HepG2 (cell line): ENCODE data around the gene MLC1. TPM values are rescaled to one million over a fixed set of nuclear protein-coding genes. Genes with fewer than 3 reads are reported as not detected.

ENCODE experiments used
- ATAC-seq: fragments of 200-7000 bp; cut with Tn5 transposase; 3 replicates; pipeline ENCODE4 v1.9.1; 2020; ENCODE audit warnings: mild to moderate bottlenecking, moderate library complexity
- BruUV-seq: library from RNA; stranded (reverse); fragments of 400-500 nt; replicated peaks from 2 replicates; lab custom pipeline; 2021; lab: Mats Ljungman, UMichigan
- CTCF ChIA-PET: fragments of 300-600 bp; formaldehyde crosslinking; extraction: SDS; loops from one replicate; lab custom pipeline; 2021; ENCODE audit warnings: low total read pairs, inconsistent platforms, low intra/inter-chr PET ratio; lab: Yijun Ruan, JAX
- POLR2A ChIA-PET: fragments of 350-600 bp; sonication (Branson Sonifier 250); formaldehyde crosslinking; loops from one replicate; lab custom pipeline; 2020; ENCODE audit warnings: antibody characterized with exemption, inconsistent platforms; lab: Yijun Ruan, JAX
- DNase-seq: peaks from one replicate; pipeline ENCODE4 v3.0.0-alpha.2; 2015; ENCODE audit warnings: low spot score
- FAIRE-seq: peaks from 3 replicates; lab custom pipeline; 2011; peaks lifted over from hg19 to GRCh38; lab: Jason Lieb, UNC
- H2AFZ ChIP-seq: one replicate; pipeline ENCODE4 v1.6.1; 2011; ENCODE audit warnings: low read length, inconsistent platforms
- H3K27ac ChIP-seq: fragments of 300-600 bp; 3 replicates; pipeline ENCODE4 v1.8.0; 2011; ENCODE audit warnings: mixed run types, mild to moderate bottlenecking, mixed read lengths, low read length, inconsistent platforms; ENCODE audit not compliant: insufficient read depth; ENCODE audit errors: extremely low read length
- H3K27me3 ChIP-seq, 2 experiments: fragments of 200-600 bp in 1 of 2; 2 replicates in 1 of 2; 3 replicates in 1 of 2; pipeline versions ENCODE4 v1.6.0 to v1.8.0; 2011; ENCODE audit warnings: low read length in 2 of 2, mild to moderate bottlenecking in 2 of 2, moderate library complexity in 2 of 2, inconsistent platforms in 1 of 2; ENCODE audit not compliant: insufficient read depth in 2 of 2, control insufficient read depth in 1 of 2
- H3K36me3 ChIP-seq, 2 experiments: fragments of 200-600 bp in 1 of 2; replicated peaks in 1 of 2; 2 replicates in 1 of 2; 3 replicates in 1 of 2; pipeline versions ENCODE4 v1.5.1 to v1.8.0; 2011; ENCODE audit warnings: low read length in 2 of 2, inconsistent platforms in 1 of 2; ENCODE audit not compliant: insufficient read depth in 2 of 2, control insufficient read depth in 1 of 2
- H3K4me1 ChIP-seq: 2 replicates; pipeline ENCODE4 v1.5.1; 2012; ENCODE audit warnings: low read length, inconsistent platforms; ENCODE audit not compliant: insufficient read depth
- H3K4me2 ChIP-seq: 2 replicates; pipeline ENCODE4 v1.6.0; 2011; ENCODE audit warnings: low read depth, low read length, inconsistent platforms
- H3K4me3 ChIP-seq, 3 experiments: fragments of 200-600 bp in 1 of 3; sonication (generic), shearing (Covaris generic) in 1 of 3; replicated peaks in 1 of 3; 2 replicates each; pipeline ENCODE4 v1.5.1; 2011 to 2016; ENCODE audit warnings: low read length in 3 of 3, inconsistent platforms in 2 of 3, low read depth in 2 of 3, mild to moderate bottlenecking in 2 of 3, control low read depth in 1 of 3, mixed read lengths in 1 of 3; ENCODE audit not compliant: insufficient read depth in 1 of 3
- H3K79me2 ChIP-seq: one replicate; pipeline ENCODE4 v1.6.1; 2011; ENCODE audit warnings: low read length, inconsistent platforms; ENCODE audit not compliant: insufficient read depth
- H3K9ac ChIP-seq: 2 replicates; pipeline ENCODE4 v1.6.0; 2011; ENCODE audit warnings: mild to moderate bottlenecking, low read depth, low read length, inconsistent platforms; ENCODE audit not compliant: insufficient read depth
- H3K9me3 ChIP-seq: 2 replicates; pipeline ENCODE4 v1.5.1; 2012; ENCODE audit warnings: mild to moderate bottlenecking, low read length
- H4K20me1 ChIP-seq: 2 replicates; pipeline ENCODE4 v1.6.0; 2011; ENCODE audit warnings: inconsistent platforms, mild to moderate bottlenecking, low read length, moderate library complexity; ENCODE audit not compliant: insufficient read depth
- CREBL2 ChIP-seq: sonication (generic); formaldehyde crosslinking; IDR thresholded peaks from 2 replicates; pipeline ENCODE4 v1.8.1; 2023; ENCODE audit warnings: missing genetic modification reagents, mild to moderate bottlenecking, borderline replicate concordance
- FOSL1 ChIP-seq: sonication (generic); formaldehyde crosslinking; IDR thresholded peaks from 2 replicates; pipeline ENCODE4 v1.9.0; 2021; ENCODE audit warnings: missing genetic modification reagents, borderline replicate concordance
- MEF2D ChIP-seq: sonication (generic); formaldehyde crosslinking; IDR thresholded peaks from 2 replicates; pipeline ENCODE4 v1.5.1; 2020; ENCODE audit warnings: mild to moderate bottlenecking, missing genetic modification reagents
- MXD1 ChIP-seq: sonication (generic); formaldehyde crosslinking; IDR thresholded peaks from 2 replicates; pipeline ENCODE4 v1.4.0; 2020; ENCODE audit warnings: mild to moderate bottlenecking, missing genetic modification reagents
- NFE2L1 ChIP-seq: sonication (generic); formaldehyde crosslinking; IDR thresholded peaks from 2 replicates; pipeline ENCODE4 v1.4.0; 2020; ENCODE audit warnings: missing genetic modification reagents, mild to moderate bottlenecking, borderline replicate concordance
- SMC3 ChIP-seq: IDR thresholded peaks from 2 replicates; pipeline ENCODE4 v1.6.1; 2011; ENCODE audit warnings: low read length, improper control_type of control experiment
- STAG1 ChIP-seq: sonication (generic); formaldehyde crosslinking; IDR thresholded peaks from 2 replicates; pipeline ENCODE4 v1.4.0; 2020; ENCODE audit warnings: missing genetic modification reagents
- TBX2 ChIP-seq: sonication (generic); formaldehyde crosslinking; IDR thresholded peaks from 2 replicates; pipeline ENCODE4 v1.5.0; 2020; ENCODE audit warnings: missing genetic modification reagents, mild to moderate bottlenecking, borderline replicate concordance
- TCF7L2 ChIP-seq: IDR thresholded peaks from 2 replicates; pipeline ENCODE4 v1.6.1; 2011; ENCODE audit warnings: mild to moderate bottlenecking, low read depth, low read length, moderate library complexity
- TFAP4 ChIP-seq: sonication (generic); IDR thresholded peaks from 2 replicates; pipeline ENCODE4 v1.6.1; 2016; ENCODE audit warnings: low read depth, borderline replicate concordance
- ZNF883 ChIP-seq: sonication (generic); formaldehyde crosslinking; IDR thresholded peaks from 2 replicates; pipeline ENCODE4 v1.5.1; 2020; ENCODE audit warnings: mild to moderate bottlenecking, missing genetic modification reagents; ENCODE audit errors: not compliant biosample characterization
- ZSCAN22 ChIP-seq: sonication (generic); formaldehyde crosslinking; IDR thresholded peaks from 2 replicates; pipeline ENCODE4 v1.4.0; 2020; ENCODE audit warnings: mild to moderate bottlenecking, missing genetic modification reagents
- WGBS: methylation state at CpG from one replicate; pipeline ENCODE4 v1.1.6; 2017; ENCODE audit warnings: low lambda C conversion rate; 5-methylcytosine and 5-hydroxymethylcytosine counted together
- in situ Hi-C: cut with HindIII; loops from 2 replicates; pipeline ENCODE4 v1.10.0; 2017; ENCODE audit warnings: low pct_unique_long_range_greater_than_20kb; ENCODE audit not compliant: extremely low pct_ligation_motif_present
- intact Hi-C: fragments of 100-400 bp; cut with micrococcal nuclease; formaldehyde crosslinking; loops from one replicate; pipeline ENCODE4 v1.10.0; 2022; ENCODE audit not compliant: unreplicated experiment
- polyA plus RNA-seq, 8 experiments: library from polyadenylated mRNA; depleted of rRNA in 3 of 8; stranded (reverse) in 7 of 8; unstranded in 1 of 8; fragments of >200 nt; fragmentation: Illumina TruSeq in 4 of 8; extraction: Trizol in 4 of 8; gene quantifications; 2 replicates each; pipeline versions ENCODE4 v1.2.1 to v1.2.3, GENCODE V29; 2011 to 2016; ENCODE audit warnings: low read depth in 4 of 8, missing spikeins in 1 of 8, mixed read lengths in 1 of 8; ENCODE audit not compliant: insufficient read depth in 1 of 8
- total RNA-seq, 5 experiments: library from RNA; depleted of rRNA; stranded (reverse); fragments of >200 nt; fragmentation: Illumina TruSeq; extraction: Trizol; gene quantifications; 2 replicates each; pipeline ENCODE4 v1.2.3, GENCODE V29; 2016; ENCODE audit warnings: low read depth in 1 of 5
- TF ChIP-seq, protein P1 (sequence below): sonication (generic); formaldehyde crosslinking; IDR thresholded peaks from 2 replicates; pipeline ENCODE4 v1.5.0; 2020; ENCODE audit warnings: mild to moderate bottlenecking, missing genetic modification reagents, moderate library complexity
- TF ChIP-seq, protein P2 (sequence below): sonication (generic); formaldehyde crosslinking; IDR thresholded peaks from 2 replicates; pipeline ENCODE4 v1.5.0; 2020; ENCODE audit warnings: mild to moderate bottlenecking, missing genetic modification reagents

Gene MLC1
- total and polyA plus RNA-seq, 2 of the 13 experiments (the other 11 are each of a cell fraction or from before 2014, with no cell fraction given), result not detected

- intact Hi-C loops, result no loop called here
- TF ChIP-seq FOSL1 (CRISPR knock-in tag) (no peak), NFE2L1 (CRISPR knock-in tag) (no peak), CREBL2 (no peak), TFAP4 (peak; percentile 24; the same call in 1 of the 2 replicates), SMC3 (no peak), STAG1 (CRISPR knock-in tag) (peak; percentile 60), TBX2 (CRISPR knock-in tag) (no peak), ZSCAN22 (CRISPR knock-in tag) (peak; percentile 99), TCF7L2 (no peak), MEF2D (no peak), MXD1 (CRISPR knock-in tag) (no peak), ZNF883 (CRISPR knock-in tag) (no peak)
- TF ChIP-seq, protein P1, sequence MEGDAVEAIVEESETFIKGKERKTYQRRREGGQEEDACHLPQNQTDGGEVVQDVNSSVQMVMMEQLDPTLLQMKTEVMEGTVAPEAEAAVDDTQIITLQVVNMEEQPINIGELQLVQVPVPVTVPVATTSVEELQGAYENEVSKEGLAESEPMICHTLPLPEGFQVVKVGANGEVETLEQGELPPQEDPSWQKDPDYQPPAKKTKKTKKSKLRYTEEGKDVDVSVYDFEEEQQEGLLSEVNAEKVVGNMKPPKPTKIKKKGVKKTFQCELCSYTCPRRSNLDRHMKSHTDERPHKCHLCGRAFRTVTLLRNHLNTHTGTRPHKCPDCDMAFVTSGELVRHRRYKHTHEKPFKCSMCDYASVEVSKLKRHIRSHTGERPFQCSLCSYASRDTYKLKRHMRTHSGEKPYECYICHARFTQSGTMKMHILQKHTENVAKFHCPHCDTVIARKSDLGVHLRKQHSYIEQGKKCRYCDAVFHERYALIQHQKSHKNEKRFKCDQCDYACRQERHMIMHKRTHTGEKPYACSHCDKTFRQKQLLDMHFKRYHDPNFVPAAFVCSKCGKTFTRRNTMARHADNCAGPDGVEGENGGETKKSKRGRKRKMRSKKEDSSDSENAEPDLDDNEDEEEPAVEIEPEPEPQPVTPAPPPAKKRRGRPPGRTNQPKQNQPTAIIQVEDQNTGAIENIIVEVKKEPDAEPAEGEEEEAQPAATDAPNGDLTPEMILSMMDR (CRISPR knock-in tag), result peak; percentile 59
- TF ChIP-seq, protein P2, sequence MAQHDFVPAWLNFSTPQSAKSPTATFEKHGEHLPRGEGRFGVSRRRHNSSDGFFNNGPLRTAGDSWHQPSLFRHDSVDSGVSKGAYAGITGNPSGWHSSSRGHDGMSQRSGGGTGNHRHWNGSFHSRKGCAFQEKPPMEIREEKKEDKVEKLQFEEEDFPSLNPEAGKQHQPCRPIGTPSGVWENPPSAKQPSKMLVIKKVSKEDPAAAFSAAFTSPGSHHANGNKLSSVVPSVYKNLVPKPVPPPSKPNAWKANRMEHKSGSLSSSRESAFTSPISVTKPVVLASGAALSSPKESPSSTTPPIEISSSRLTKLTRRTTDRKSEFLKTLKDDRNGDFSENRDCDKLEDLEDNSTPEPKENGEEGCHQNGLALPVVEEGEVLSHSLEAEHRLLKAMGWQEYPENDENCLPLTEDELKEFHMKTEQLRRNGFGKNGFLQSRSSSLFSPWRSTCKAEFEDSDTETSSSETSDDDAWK (CRISPR knock-in tag), result no peak
These were observed 72.7 kb downstream of the MLC1 start, which contains the start of gene IL17REL for GRCh38 chr22:50012211-50013181. Gene IL17REL (minus strand): TSS chr22:50012765. CDS start chr22:50012646, 119 bp downstream.

More at GRCh38 chr22:50012211-50013181, 72.7 kb downstream of the MLC1 start, which contains the start of gene IL17REL:
- BruUV-seq, result no TSS peak
- no peaks in the 10 kb centered on the region for H3K9me3 ChIP-seq
- H4K20me1 ChIP-seq, result no peaks in the 10 kb centered on the region
- CTCF ChIA-PET, result interaction anchor here (1.0 to 1.5 kb wide), 2 partner anchors 11 to 83 kb away, joined by 3 read pairs; no protein-coding TSS in a partner anchor
- no peak within 1 kb of the TSS for H3K9ac ChIP-seq
- H3K4me2 ChIP-seq, result no peak within 1 kb of the TSS
- H3K27me3 ChIP-seq, result peaks cover 24 to 73% of the 10 kb centered on the region in 2 experiments
- no peak within 1 kb of the TSS for H2AFZ ChIP-seq
- POLR2A ChIA-PET, result no interaction called here
- FAIRE-seq (no peak), ATAC-seq (peak; percentile 64), DNase-seq (no peak)
- WGBS, result 41% methylated on average over 3 of the region's 29 CpGs
- no peak within 1 kb of the TSS for H3K4me3 ChIP-seq
- no peaks in the 10 kb centered on the region for H3K36me3 ChIP-seq
- H3K27ac ChIP-seq, result no peak within 1 kb of the TSS
- H3K79me2 ChIP-seq, result no peaks in the 10 kb centered on the region
- in situ Hi-C loops, result no loop called here
- no peaks in the 10 kb centered on the region for H3K4me1 ChIP-seq
